NCI-H2107 treated with DMSO at 0.1 percent for 48 hours (cell line): Measurements from ENCODE around the gene FADS1.

Source experiments
- DNase-seq: peaks from one replicate; lab custom pipeline; 2025; ENCODE audit not compliant: unreplicated experiment; lab: John Stamatoyannopoulos, UW

The FADS1 gene

DNA sequence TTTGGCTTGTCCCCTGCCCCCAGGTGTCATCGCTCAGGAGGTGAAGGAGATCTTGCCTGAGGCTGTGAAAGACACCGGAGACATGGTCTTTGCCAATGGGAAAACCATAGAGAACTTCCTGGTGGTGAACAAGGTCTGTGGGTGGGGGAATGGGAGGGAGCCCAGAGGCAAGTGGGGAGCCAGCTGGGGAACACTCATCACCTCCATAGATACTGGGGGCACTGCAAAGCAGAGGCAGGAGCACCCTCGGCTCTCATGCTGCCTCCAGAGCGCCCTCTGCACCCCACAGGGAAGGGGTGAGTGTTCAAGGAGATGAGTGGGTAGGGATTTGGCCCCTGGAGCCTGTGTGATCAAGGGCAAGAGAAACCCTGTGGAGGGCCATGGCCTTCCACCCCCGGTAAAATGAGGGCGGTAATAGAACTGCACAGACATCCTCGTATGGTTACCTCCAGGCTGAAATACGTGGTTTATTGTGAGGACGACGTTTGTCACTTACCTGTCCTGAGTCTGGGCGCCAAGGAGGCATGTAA, 38.4 kb downstream of the FADS1 start:
- DNase-seq, result no peak

DNA sequence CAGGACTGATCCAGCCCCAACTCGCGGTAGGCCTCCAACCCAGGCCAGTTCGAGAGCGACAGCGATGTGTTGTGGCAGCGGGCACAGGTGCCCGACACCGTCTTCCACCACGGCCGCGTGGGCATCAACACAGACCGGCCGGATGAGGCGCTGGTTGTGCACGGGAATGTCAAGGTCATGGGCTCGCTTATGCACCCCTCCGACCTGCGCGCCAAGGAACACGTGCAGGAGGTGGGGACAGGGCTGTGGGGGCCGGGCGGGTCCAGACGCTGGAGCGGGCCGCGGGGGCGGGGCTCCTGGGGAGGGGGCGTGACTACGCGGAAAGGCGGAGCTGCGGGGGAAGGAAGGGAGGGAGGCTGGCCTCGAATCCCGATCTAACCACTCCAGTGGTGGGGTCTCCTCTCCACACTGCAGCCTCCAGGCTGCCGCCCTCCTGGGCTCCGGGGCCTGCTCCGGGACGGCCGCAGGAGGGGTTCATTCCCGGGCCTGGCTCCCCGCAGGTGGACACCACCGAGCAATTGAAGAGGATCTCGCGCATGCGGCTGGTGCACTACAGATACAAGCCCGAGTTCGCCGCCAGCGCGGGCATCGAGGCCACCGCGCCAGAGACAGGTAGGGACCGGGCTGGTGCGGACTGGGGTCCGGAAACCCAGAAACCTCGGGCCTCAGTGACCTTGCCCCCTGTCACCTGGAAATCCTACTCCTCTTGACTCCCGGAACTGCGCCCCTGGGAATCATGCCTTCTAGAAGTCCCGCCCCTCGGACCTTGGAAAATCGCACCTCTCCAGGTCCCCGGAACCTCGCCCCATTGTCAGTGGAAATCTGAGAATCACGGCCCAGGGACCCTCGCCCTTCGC, 39.3 kb downstream of the FADS1 start:
- no peak for DNase-seq

DNA sequence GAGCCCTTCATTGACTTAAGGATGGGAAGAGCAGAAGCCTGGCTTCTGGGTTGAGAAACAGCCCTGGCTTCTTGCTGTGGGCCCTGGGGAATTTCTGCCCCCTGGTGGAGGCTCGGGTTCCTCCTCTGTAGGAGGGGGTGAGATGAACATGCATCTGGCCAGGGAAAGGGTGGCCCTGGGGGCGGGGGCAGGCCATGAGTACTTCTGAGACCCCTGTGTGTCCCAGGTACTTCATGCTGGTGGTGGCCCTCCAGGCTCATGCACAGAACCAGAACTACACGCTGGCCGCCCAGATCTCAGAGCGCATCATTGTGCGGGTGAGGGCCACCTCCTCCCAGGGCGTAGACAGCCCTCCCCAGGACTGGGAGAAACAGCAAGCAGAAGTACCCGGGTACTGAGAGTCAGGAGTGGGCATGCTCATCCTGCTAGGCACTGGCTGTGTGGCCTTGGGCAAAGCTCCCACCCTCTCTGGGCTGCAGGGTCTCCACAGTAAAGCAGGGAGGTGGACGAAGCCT, 40.2 kb downstream of the FADS1 start:
- no peak for DNase-seq

DNA sequence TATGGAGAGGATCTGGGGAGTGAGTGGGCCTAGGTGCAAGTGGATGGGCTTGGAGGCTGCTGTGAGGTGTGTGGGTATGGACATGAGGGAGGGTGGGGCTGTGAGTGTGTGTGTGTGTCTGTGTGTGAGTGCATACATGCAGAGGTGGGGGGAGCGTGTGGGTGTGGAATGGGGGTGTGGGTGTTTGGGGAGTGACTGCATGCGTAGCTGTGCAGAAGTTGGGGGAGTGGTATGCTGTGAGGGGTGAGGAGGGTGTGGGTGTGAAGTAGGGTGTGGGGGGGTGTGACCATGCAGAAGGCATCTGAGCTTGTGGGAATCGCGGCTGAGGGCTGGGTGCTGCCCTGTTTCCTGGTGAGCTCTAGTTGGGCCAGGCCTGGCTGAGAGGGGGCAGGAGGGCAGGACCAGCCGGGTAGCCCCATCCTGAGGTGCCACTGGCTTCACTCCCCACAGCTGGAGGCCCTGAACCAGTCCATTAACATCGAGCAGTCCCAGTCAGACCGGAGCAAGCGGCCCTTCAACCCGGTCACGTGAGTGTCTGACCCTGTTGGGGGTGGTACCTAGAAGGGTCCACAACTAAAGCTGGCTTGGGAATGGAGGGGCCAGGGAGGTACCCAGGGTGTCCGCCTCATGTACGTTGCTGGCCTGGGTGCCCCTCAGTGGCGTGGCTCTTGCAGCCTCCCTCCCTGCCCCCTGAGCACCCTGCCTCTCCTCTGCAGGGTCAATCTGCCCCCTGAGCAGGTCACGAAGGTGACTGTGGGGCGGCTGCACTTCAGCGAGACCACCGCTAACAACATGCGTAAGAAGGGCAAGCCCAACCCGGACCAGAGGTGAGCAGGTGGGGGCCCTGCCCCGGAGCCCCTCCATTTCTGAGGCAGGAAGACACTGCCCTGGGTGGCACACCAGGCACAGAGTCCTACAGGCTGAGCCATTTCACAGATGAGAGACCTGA, 40.9 kb downstream of the FADS1 start:
- DNase-seq, result no peak

DNA sequence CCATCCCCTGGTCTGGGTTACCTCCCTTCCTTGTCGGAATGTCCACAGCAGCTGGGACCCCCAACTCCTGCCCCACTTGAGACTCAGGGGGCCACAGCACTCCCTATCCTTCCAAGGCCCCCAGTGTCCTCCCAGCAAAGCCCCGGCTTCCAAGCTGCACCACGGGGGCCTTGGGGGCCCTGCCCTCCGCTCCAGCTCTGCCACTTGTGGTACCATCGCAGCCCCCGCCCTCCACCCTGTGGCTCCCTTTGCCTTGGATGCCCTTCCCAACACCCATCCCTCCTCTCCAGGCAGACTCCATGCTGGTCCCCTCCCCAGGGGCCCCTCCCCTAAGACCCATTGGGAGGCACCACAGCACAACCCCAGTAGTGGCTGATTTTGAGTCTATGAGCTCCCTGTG, 41.7 kb downstream of the FADS1 start:
- no peak for DNase-seq

DNA sequence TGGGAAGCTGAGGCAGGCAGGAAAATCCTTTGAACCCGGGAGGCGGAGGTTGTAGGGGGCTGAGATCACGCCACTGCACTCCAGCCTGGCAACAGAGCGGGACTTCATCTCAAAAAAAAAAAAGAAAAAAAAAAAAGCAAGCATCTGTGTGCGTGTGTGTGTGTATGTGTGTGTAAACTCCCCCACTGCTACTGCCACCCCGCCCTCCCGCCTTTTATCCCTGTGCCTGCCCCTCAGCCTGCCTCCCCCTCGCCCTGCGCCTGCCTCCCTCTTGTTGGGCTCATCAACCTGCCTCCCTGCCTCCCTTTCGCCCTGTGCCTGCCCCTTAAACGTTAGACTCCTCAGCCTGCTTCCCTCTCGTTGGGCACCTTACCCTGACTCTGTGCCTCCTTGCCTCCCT, 42.4 kb downstream of the FADS1 start:
- DNase-seq, result no peak

DNA sequence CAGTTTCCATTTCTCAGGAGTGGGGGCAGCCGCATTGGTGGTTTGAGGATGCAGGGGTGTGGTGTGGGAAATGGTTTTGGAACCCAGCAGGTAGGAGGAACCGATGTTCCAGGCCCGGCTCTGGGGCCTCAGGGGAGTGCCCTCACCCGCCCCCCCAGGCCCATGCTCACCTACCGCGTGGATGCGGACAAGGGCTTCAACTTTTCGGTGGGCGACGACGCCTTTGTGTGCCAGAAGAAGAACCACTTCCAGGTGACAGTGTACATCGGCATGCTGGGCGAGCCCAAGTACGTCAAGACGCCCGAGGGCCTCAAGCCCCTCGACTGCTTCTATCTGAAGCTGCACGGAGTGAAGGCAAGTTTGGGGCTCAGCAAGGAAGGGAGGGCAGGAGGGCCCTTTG, 43.0 kb downstream of the FADS1 start:
- DNase-seq, result no peak

DNA sequence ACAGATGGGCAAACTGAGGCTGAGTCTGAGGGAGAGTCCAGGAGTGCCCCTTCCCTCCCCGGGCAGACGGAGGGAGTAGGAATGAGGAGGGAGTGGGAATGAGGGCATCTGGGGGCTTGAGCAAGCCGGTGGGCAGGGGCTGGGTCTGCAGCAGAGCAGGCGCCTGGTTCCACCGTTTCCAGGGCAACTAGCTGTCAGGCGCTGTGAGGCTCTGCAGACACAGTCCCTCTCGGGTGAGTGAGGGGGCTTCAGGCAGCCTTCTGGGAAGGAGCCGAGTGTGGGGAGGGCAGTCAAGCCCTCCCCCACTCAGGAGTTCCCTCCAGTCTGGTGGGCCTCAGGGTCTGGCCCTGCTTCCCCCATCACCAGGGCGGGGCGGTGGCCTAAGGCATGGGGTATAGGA, 43.4 kb downstream of the FADS1 start:
- DNase-seq, result no peak

DNA sequence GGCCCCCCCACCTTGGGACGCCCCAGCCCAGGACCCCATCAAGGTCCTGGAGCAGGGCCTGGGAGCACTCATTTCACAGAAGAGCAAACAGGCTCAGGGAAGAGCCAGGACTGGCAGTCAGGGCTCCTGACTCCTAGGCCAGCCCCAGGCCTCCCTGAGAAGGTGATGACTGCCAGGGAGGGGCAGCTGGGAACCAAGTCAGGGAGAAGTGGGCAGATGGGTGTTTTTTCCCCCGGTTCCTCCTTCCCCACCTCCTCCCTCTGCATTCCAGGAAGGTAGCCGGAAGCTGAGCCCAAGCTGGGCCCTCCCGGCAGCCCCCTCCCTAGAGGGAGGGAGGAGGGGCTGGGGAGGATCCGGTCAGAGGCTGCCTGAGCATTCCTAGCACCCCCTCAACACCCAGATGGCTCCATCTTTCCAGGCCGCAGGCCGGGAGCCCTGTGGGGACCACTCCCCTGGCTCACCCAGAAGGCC, 44.8 kb downstream of the FADS1 start:
- DNase-seq, result no peak

DNA sequence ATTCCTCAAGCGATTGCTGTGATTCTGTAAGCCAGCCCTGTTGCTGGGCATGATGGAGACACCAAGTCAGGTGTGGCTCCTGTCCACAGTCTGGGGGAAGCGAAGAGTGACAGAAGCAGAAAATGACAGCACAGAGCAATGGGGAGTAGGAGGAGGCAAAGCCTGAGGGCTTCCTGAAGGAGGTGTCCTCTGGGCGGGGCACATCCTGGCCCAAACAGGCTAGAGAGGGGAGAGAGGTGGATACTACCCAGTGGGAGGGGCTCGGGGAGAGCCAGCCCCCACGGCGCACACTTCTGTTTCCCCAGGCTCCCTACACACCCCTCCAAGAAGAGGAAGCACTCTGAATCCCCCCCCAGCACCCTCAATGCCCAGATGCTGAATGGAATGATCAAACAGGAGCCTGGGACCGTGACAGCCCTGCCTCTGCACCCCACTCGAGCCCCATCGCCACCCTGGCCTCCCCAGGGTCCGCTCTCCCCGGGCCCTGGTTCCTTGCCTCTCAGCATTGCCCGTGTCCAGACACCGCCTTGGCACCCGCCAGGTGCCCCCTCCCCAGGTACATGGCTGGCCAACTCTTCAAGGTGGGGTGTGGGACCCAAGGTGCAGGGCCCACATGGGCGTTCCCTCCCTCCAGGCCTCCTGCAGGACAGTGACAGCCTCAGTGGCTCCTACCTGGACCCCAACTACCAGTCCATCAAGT, 45.5 kb downstream of the FADS1 start:
- no peak for DNase-seq

DNA sequence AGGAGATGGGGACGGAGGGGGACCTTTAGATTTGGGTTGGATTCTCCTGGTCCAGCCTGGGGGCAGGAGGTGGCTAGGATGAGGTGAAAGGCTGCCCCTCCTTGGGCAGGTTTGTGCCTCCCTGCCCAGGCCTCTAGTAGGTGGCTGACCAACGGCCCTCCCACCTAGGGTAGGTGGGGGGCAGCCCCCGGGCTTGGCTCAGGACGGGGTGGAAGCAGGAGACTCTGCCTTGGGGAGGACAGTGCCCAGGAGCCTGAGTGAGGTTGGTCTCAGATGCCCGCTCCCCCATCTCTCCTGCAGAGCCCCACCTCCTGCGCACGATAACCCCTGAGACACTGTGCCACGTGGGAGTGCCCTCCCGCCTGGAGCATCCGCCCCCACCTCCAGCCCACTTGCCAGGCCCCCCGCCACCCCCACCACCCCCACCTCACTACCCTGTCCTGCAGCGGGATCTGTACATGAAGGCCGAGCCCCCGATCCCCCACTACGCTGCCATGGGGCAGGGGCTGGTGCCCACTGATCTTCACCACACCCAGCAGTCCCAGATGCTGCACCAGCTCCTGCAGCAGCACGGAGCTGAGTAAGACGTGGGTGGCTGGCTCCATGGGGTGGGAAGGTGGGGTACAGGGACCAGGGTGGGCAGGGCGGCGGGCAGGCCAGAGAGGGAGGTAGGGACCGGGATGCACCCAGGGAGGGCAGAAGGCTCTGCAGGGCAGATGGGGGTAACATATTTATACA, 46.7 kb downstream of the FADS1 start:
- DNase-seq, result no peak

DNA sequence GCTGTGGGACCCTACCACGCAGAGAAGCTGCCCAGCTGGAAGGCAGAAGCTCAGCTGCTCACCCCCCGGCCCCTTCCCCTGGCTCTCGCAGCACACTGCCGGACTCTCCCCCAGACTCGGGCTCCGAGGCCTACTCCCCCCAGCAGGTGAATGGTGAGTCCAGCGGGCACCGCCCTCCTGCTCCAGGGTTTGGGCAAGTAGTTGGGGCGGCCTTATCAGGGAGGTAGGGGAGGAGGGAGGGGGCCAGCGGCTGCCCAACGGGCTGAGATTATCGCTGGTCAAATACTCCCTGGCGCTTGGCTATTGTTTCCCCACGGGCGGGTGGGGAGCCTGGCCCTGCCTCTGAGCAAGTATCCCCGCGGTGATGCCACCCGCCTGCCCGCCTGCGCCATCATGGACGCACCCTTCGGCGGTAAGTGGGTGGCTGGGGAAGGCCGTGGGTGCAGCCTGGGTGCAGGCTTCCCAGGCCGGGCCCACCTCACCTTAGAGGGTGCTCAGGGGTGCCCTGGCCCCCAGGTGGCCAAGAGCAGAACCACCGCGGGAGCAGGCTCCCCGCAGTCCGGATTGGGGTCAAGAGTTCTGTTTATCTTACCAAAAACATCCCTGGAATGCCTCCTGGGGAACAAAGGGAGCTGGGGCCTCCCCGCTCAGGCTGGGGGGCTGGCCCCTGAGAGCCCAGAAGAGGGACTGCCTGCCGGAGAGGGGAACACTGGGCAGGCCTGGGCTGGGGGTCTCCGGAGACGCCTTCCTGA, 47.5 kb downstream of the FADS1 start:
- no peak for DNase-seq

DNA sequence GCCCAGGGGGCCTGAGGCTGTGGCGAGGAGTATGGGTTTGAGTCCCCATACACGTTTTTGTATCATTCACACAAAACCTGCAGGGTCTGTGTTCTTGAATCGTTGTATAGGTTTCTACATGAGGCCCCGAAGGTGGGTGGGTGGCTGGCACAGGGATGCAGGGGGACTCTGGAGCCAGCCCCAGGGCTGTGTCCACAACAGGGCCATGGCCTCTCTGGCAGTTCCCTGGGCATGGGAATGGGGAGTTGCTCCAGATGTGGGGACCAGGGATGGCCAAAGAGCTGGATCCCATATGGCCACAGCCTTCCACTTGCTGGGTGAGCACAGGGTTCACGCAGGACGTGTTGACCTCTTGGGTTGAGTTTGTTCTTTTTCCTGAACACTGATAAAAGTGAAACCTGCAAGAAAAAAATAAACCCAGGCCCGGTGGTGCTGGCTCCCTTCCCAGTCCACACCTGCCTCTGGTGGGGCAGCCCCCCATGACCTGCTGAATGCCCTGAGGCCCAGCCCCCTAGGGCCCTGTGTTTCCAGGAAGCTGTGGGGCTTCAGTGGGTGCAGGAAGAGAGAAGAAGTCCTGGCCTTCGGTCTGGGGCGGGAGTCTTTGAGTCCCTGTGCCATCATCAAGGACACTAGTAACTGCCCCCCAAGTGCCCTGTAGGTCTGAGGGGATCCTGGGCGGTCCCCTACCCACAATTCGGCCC, 48.3 kb downstream of the FADS1 start:
- DNase-seq, result no peak

DNA sequence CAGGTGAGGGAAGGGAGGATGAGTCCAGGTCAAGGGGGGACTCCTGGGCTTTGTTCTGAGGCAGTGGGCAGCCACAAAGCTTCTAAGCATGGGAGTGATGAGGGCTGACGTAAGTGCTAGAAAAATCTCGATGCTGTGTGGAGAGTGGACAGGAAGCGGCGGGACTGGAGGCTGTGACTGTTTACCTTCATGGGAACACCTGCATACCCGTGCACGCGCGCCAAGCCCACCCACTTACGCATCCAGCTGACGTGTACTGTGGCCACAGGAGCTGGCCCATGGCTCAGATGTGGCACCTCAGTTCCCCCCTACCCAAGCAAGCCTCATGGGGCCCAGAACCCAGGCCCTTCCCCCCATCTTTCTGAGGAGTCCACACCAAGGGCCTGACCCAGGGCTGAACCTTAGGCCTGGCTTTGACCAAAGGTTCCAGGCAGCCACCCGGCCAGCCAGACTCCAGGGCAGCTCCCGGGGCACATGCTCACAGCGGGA, 50.4 kb downstream of the FADS1 start:
- DNase-seq, result no peak

DNA sequence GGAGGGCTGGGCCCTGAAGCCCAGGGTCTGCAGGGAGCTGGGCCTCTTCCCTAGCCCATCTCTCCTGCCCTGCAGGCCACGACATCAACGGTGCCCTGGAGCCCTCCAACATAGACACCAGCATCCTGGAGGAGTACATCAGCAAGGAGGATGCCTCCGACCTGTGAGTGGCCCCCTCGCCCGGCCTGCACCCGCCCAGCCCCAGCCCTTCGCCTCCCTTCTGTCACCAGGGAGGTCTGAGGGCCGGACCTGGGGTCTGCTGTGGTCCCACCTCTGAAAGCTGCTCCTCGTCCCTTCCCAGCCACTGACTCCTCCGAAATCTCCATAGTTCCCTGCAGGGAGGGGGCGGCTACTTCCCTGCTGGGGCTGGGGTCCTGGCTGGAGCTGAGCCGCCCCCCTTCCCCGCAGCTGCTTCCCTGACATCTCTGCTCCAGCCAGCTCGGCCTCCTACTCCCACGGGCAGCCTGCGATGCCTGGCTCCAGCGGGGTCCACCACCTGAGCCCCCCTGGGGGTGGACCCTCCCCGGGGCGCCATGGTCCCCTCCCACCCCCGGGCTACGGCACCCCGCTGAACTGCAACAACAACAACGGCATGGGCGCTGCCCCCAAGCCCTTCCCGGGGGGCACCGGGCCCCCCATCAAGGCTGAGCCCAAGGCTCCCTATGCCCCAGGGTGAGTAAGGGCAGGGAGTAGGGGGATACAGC, 51.1 kb downstream of the FADS1 start:
- DNase-seq, result no peak

DNA sequence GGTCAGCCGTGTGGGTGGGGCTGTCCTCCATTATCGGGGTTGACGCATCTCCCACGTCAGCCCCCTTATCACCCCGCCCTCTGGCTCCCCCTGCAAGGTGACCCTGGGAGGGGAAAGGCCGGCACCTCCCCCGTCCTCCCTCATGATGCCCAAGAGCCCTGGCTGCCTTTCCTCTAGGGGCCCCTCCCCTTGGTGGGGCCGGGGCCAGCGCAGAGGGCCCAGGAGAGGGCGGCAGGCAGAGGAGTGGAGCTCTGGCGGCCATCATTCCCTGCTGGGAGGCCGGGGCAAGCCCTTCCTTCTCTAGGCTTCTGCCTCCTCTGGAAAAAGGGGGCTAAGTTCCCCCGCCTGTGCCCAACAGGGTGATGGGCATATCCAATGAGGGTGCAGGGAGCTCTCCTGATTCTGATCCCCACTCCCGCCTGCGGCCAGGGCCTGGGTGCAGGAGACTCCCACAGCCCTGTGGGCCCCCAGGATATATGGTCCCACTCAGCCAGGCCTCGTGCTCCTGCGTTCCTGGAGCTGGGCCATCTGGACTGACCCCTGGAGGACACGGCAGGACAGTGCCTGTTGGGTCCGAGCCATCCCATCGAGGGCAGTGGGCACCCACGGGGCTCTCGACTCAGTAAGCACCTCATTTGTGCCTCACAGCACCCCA, 52.1 kb downstream of the FADS1 start:
- no peak for DNase-seq

DNA sequence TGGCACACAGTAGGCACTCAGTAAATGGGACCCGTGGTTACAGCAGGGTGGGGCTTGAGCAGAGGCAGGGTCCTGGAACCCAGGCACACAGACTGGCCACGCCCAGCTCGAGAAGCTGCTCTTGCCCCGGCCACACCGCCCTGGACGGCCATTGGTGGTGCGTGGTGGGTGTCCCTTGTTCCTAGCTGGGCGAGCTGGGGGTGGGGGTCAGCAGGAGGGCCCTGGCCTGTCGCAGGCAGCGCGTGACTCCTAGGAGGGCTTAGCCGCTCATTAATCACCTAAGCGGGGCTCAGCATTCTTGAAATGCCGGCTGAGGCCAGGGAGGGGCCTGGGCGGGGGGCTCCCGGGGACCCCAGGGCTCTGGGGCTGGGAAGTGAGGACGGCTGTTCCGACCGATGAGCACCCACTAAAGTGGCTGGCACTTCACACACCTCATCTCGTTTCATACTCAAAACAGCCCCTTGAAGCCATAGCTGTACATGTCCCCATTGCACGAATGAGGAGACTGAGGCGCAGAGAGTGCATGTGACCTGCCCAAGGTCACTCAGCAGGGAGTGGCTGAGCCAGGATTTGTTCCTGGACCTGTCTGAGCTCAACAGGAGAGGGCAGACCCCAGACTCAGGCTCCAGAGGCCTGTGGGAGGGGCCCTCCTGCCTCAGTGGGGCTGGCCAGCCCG, 52.7 kb downstream of the FADS1 start:
- DNase-seq, result no peak
